Parathyroid adenoma (tissue), 2 donors: ENCODE measurements around the gene ANXA10.

Source experiments
- H2AFZ ChIP-seq: fragments of 300-600 bp; sonication (generic); one replicate; pipeline ENCODE4 v1.7.0; 2017; ENCODE audit warnings: antibody characterized with exemption, mild to moderate bottlenecking
- H3K27ac ChIP-seq: fragments of 300-600 bp; sonication (generic); one replicate; pipeline ENCODE4 v1.7.0; 2017
- H3K27me3 ChIP-seq: fragments of 300-600 bp; sonication (generic); one replicate; pipeline ENCODE4 v1.7.0; 2017; ENCODE audit warnings: low read length; ENCODE audit not compliant: control insufficient read depth, insufficient read depth
- H3K36me3 ChIP-seq: fragments of 300-600 bp; sonication (generic); one replicate; pipeline ENCODE4 v1.7.0; 2017; ENCODE audit warnings: low read length; ENCODE audit not compliant: control insufficient read depth, insufficient read depth
- H3K4me1 ChIP-seq: fragments of 300-600 bp; sonication (generic); one replicate; pipeline ENCODE4 v1.7.0; 2017; ENCODE audit warnings: control low read depth
- H3K4me2 ChIP-seq: fragments of 300-600 bp; sonication (generic); one replicate; pipeline ENCODE4 v1.7.0; 2017; ENCODE audit warnings: low read length
- H3K4me3 ChIP-seq: fragments of 300-600 bp; sonication (generic); one replicate; pipeline ENCODE4 v1.7.0; 2017; ENCODE audit warnings: low read depth, low read length
- H3K79me2 ChIP-seq: fragments of 300-600 bp; sonication (generic); one replicate; pipeline ENCODE4 v1.7.0; 2017; ENCODE audit warnings: control low read depth
- H3K9ac ChIP-seq: fragments of 300-600 bp; sonication (generic); one replicate; pipeline ENCODE4 v1.7.0; 2017; ENCODE audit warnings: mild to moderate bottlenecking
- H3K9me3 ChIP-seq: fragments of 300-600 bp; sonication (generic); one replicate; pipeline ENCODE4 v1.7.0; 2017; ENCODE audit warnings: low read length; ENCODE audit not compliant: control insufficient read depth
- TF ChIP-seq, protein P1 (sequence below): fragments of 300-600 bp; sonication (generic); IDR thresholded peaks from one replicate; pipeline ENCODE4 v1.7.0; 2017; ENCODE audit warnings: antibody characterized with exemption, mild to moderate bottlenecking
- donor health status: primary hyperparathyroidism.

ANXA10 gene

DNA sequence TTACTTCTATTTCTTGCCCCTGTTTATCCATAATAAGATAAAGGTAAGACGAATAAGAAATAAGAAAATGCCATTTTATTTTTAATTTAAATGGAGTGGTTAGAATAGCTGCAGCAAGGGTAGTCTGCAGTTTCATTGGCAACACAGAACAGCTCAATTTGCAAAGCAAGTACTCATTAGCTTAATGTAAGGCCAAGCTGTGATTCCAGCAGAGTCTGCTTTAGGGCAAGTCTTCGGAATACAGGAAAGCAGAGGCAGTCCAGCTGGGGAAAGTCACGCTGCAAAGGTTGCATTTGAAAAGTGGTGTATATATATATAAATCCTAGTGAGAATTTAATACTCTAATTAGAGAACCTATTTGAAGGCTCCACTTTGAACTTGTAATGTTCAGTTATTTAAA lies 59.0 kb downstream of the ANXA10 start:
- Histone ChIP-seq H3K27ac (no peak overlapping the region), H3K79me2 (no peaks in the 10 kb centered on the region)

DNA sequence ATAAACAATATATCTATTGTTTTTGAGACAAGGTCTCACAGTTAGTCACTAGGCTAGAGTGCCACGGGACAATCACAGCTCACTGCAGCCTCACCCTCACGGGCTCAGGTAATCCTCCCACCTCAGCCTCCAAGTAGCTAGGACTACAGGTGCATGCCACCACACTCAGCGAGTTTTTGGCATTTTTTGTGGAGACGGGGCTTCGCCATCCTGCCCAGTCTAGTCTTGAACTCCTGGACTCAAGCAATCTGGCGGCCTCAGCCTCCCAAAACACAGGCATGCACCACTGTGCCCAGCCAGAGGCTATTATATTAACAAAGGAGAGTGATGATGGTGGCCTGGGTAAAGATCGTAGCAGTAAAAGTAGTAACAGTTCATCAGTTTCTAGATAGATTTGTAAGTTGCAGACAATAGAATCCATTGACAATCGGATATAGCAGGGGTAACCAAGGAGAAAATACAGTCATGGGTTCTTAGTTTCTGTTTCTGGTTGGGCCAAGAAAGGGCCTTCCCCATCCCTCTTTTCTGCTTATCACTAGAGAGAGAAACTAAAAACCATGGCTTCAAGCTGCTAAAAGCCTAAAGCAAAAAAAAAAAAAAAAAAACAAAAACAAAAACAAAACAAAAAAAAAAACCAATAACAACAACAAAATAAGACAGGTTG lies 60.6 kb downstream of the ANXA10 start:
- no peaks in the 10 kb centered on the region for H3K9me3 ChIP-seq
- TF ChIP-seq, protein P1, sequence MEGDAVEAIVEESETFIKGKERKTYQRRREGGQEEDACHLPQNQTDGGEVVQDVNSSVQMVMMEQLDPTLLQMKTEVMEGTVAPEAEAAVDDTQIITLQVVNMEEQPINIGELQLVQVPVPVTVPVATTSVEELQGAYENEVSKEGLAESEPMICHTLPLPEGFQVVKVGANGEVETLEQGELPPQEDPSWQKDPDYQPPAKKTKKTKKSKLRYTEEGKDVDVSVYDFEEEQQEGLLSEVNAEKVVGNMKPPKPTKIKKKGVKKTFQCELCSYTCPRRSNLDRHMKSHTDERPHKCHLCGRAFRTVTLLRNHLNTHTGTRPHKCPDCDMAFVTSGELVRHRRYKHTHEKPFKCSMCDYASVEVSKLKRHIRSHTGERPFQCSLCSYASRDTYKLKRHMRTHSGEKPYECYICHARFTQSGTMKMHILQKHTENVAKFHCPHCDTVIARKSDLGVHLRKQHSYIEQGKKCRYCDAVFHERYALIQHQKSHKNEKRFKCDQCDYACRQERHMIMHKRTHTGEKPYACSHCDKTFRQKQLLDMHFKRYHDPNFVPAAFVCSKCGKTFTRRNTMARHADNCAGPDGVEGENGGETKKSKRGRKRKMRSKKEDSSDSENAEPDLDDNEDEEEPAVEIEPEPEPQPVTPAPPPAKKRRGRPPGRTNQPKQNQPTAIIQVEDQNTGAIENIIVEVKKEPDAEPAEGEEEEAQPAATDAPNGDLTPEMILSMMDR: no peak
- H3K27ac ChIP-seq: no peak overlapping the region
- H3K4me3 ChIP-seq: peak overlapping the region; percentile 49
- peak overlapping the region; percentile 66 for H3K4me2 ChIP-seq
- no peak overlapping the region for H3K9ac ChIP-seq
- H2AFZ ChIP-seq: no peak overlapping the region
- no peaks in the 10 kb centered on the region for H3K27me3 ChIP-seq
- no peaks in the 10 kb centered on the region for H3K4me1 ChIP-seq
- H3K79me2 ChIP-seq: no peaks in the 10 kb centered on the region
- H3K36me3 ChIP-seq: no peaks in the 10 kb centered on the region

More for the DNA sequence above, 59.0 kb downstream of the ANXA10 start:
- Histone ChIP-seq H3K4me3 (no peak overlapping the region), H3K4me1 (no peaks in the 10 kb centered on the region), H3K9ac (no peak overlapping the region), H3K4me2 (no peak overlapping the region), H3K36me3 (no peaks in the 10 kb centered on the region), H3K27me3 (no peaks in the 10 kb centered on the region), H3K9me3 (no peaks in the 10 kb centered on the region), H2AFZ (no peak overlapping the region)
- TF ChIP-seq, protein P1: no peak

DNA sequence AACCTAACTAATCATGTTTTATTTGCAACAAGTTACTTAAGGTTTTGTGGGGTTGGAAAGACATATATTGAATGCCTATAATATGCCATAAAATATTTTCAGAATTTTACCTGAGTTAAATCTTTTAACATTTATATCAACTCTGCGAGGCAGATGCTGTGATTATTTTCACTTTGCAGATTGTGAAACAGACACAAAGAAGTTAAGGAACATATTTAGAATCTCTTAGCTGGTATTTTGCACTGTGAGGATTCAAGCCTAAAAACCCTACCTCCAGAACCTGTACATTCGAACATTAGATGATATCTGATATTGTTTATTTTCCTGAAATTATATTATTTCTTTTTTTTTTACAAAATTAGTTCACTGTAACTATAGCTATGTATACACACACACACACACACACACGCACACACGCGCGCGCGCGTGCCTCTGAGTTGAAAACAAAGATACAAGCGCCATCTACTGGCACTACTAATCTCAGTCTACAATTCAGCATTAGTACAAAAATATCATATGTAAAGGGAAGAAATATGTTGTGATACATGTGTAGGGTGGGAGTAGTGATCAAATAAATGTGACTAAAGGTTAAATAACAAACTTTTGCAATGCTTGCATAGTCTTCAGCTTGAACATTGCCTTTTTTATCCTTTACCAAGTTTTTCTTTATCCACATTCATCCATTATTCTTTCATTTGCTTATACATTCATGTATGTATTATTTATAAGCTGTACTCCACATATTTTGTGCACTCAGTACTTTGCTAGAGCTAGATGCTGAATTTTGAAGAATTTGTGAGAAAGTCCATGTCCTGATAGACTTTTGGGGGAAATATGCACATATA lies 61.5 kb downstream of the ANXA10 start:
- H3K9ac ChIP-seq: no peak overlapping the region
- no peaks in the 10 kb centered on the region for H3K27me3 ChIP-seq
- no peak overlapping the region for H2AFZ ChIP-seq
- H3K79me2 ChIP-seq: no peaks in the 10 kb centered on the region
- peak overlapping the region; percentile 49 for H3K4me3 ChIP-seq
- no peaks in the 10 kb centered on the region for H3K9me3 ChIP-seq
- no peaks in the 10 kb centered on the region for H3K4me1 ChIP-seq
- no peak overlapping the region for H3K27ac ChIP-seq
- TF ChIP-seq, protein P1: no peak
- H3K4me2 ChIP-seq: peak overlapping the region; percentile 66
- H3K36me3 ChIP-seq: no peaks in the 10 kb centered on the region

DNA sequence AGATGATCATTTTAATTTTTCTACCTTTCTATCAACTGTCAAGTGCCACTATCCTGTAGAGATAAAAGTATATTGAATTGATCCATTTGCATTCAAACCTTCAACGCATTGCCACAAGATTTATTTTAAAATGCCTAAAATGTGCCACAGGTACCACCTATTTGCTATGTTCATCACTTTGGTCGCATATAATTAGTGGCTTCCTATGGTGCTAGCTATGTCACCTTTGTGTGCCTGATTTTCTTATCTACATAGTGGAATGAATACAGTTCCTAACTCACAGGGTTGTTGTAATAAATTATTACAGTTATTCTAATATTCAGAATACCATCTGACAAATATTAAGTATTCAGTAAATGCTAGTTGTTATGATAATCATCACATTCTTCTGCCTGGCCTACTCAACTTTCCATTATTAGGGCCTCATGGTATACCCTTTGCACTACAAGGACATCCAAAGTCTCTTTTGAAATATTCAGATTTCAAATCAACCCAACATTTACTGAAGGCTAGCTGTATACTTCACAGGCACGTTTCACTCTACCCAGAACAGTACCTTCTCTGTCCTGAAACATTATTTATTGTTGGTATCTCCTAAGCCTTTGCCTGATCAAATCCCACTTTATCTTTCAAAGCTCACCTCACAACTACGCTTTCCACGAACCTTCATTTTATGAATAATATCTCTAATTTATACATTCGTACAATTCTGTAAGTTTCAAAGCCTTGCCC lies 62.4 kb downstream of the ANXA10 start:
- H3K4me1 ChIP-seq: no peaks in the 10 kb centered on the region
- H3K79me2 ChIP-seq: no peaks in the 10 kb centered on the region
- no peak overlapping the region for H3K27ac ChIP-seq
- no peak overlapping the region for H3K9ac ChIP-seq
- H3K4me2 ChIP-seq: no peak overlapping the region
- H3K27me3 ChIP-seq: no peaks in the 10 kb centered on the region
- H3K9me3 ChIP-seq: no peaks in the 10 kb centered on the region
- no peaks in the 10 kb centered on the region for H3K36me3 ChIP-seq
- TF ChIP-seq, protein P1: no peak
- H2AFZ ChIP-seq: no peak overlapping the region
- H3K4me3 ChIP-seq: no peak overlapping the region
